HepG2 (cell line): ENCODE data around the gene MSI2. TPM values are rescaled to one million over a fixed set of nuclear protein-coding genes. Genes with fewer than 3 reads are reported as not detected.

Experiments used
- ATAC-seq: fragments of 200-7000 bp; cut with Tn5 transposase; 3 replicates; pipeline ENCODE4 v1.9.1; 2020; ENCODE audit warnings: mild to moderate bottlenecking, moderate library complexity
- BruUV-seq: library from RNA; stranded (reverse); fragments of 400-500 nt; replicated peaks from 2 replicates; lab custom pipeline; 2021; lab: Mats Ljungman, UMichigan
- CTCF ChIA-PET: fragments of 300-600 bp; formaldehyde crosslinking; extraction: SDS; loops from one replicate; lab custom pipeline; 2021; ENCODE audit warnings: low total read pairs, inconsistent platforms, low intra/inter-chr PET ratio; lab: Yijun Ruan, JAX
- POLR2A ChIA-PET: fragments of 350-600 bp; sonication (Branson Sonifier 250); formaldehyde crosslinking; loops from one replicate; lab custom pipeline; 2020; ENCODE audit warnings: antibody characterized with exemption, inconsistent platforms; lab: Yijun Ruan, JAX
- DNase-seq: peaks from one replicate; pipeline ENCODE4 v3.0.0-alpha.2; 2015; ENCODE audit warnings: low spot score
- FAIRE-seq: peaks from 3 replicates; lab custom pipeline; 2011; peaks lifted over from hg19 to GRCh38; lab: Jason Lieb, UNC
- H2AFZ ChIP-seq: one replicate; pipeline ENCODE4 v1.6.1; 2011; ENCODE audit warnings: low read length, inconsistent platforms
- H3K27ac ChIP-seq: fragments of 300-600 bp; 3 replicates; pipeline ENCODE4 v1.8.0; 2011; ENCODE audit warnings: mixed run types, mild to moderate bottlenecking, mixed read lengths, low read length, inconsistent platforms; ENCODE audit not compliant: insufficient read depth; ENCODE audit errors: extremely low read length
- H3K27me3 ChIP-seq, 2 experiments: fragments of 200-600 bp in 1 of 2; 2 replicates in 1 of 2; 3 replicates in 1 of 2; pipeline versions ENCODE4 v1.6.0 to v1.8.0; 2011; ENCODE audit warnings: low read length in 2 of 2, mild to moderate bottlenecking in 2 of 2, moderate library complexity in 2 of 2, inconsistent platforms in 1 of 2; ENCODE audit not compliant: insufficient read depth in 2 of 2, control insufficient read depth in 1 of 2
- H3K36me3 ChIP-seq, 2 experiments: fragments of 200-600 bp in 1 of 2; replicated peaks in 1 of 2; 2 replicates in 1 of 2; 3 replicates in 1 of 2; pipeline versions ENCODE4 v1.5.1 to v1.8.0; 2011; ENCODE audit warnings: low read length in 2 of 2, inconsistent platforms in 1 of 2; ENCODE audit not compliant: insufficient read depth in 2 of 2, control insufficient read depth in 1 of 2
- H3K4me1 ChIP-seq: 2 replicates; pipeline ENCODE4 v1.5.1; 2012; ENCODE audit warnings: low read length, inconsistent platforms; ENCODE audit not compliant: insufficient read depth
- H3K4me2 ChIP-seq: 2 replicates; pipeline ENCODE4 v1.6.0; 2011; ENCODE audit warnings: low read depth, low read length, inconsistent platforms
- H3K4me3 ChIP-seq, 3 experiments: fragments of 200-600 bp in 1 of 3; sonication (generic), shearing (Covaris generic) in 1 of 3; replicated peaks in 1 of 3; 2 replicates each; pipeline ENCODE4 v1.5.1; 2011 to 2016; ENCODE audit warnings: low read length in 3 of 3, inconsistent platforms in 2 of 3, low read depth in 2 of 3, mild to moderate bottlenecking in 2 of 3, control low read depth in 1 of 3, mixed read lengths in 1 of 3; ENCODE audit not compliant: insufficient read depth in 1 of 3
- H3K79me2 ChIP-seq: one replicate; pipeline ENCODE4 v1.6.1; 2011; ENCODE audit warnings: low read length, inconsistent platforms; ENCODE audit not compliant: insufficient read depth
- H3K9ac ChIP-seq: 2 replicates; pipeline ENCODE4 v1.6.0; 2011; ENCODE audit warnings: mild to moderate bottlenecking, low read depth, low read length, inconsistent platforms; ENCODE audit not compliant: insufficient read depth
- H3K9me3 ChIP-seq: 2 replicates; pipeline ENCODE4 v1.5.1; 2012; ENCODE audit warnings: mild to moderate bottlenecking, low read length
- H4K20me1 ChIP-seq: 2 replicates; pipeline ENCODE4 v1.6.0; 2011; ENCODE audit warnings: inconsistent platforms, mild to moderate bottlenecking, low read length, moderate library complexity; ENCODE audit not compliant: insufficient read depth
- ETV5 ChIP-seq: IDR thresholded peaks from 2 replicates; pipeline ENCODE4 v1.6.1; 2018; ENCODE audit warnings: missing biosample characterization, missing genetic modification reagents, inconsistent platforms, borderline replicate concordance
- KAT2B ChIP-seq: fragments of 150-350 bp; IDR thresholded peaks from 2 replicates; pipeline ENCODE4 v1.6.1; 2014; ENCODE audit warnings: low read depth, low read length, borderline replicate concordance
- MIXL1 ChIP-seq: IDR thresholded peaks from 2 replicates; pipeline ENCODE4 v1.6.1; 2016
- NR2F6 ChIP-seq, 2 experiments: IDR thresholded peaks; 2 replicates each; pipeline ENCODE4 v1.6.1; 2016; ENCODE audit warnings: antibody characterized with exemption in 1 of 2, mild to moderate bottlenecking in 1 of 2
- PBX3 ChIP-seq: sonication (generic); formaldehyde crosslinking; IDR thresholded peaks from 2 replicates; pipeline ENCODE4 v1.8.1; 2023; ENCODE audit warnings: missing genetic modification reagents, inconsistent platforms, borderline replicate concordance
- REL ChIP-seq: sonication (generic); formaldehyde crosslinking; conservative IDR thresholded peaks from 2 replicates; pipeline ENCODE4 v1.8.0; 2022; ENCODE audit warnings: mild to moderate bottlenecking, missing genetic modification reagents, moderate library complexity
- SAFB2 ChIP-seq: sonication (generic); formaldehyde crosslinking; IDR thresholded peaks from 2 replicates; pipeline ENCODE4 v1.5.1; 2020; ENCODE audit warnings: missing genetic modification reagents, low read depth, mild to moderate bottlenecking, borderline replicate concordance
- ZNF20 ChIP-seq: sonication (generic); formaldehyde crosslinking; IDR thresholded peaks from 2 replicates; pipeline ENCODE4 v1.4.0; 2020; ENCODE audit warnings: mild to moderate bottlenecking, moderate library complexity, missing genetic modification reagents
- ZNF230 ChIP-seq: sonication (generic); formaldehyde crosslinking; IDR thresholded peaks from 2 replicates; pipeline ENCODE4 v1.4.0; 2020; ENCODE audit warnings: mild to moderate bottlenecking, missing genetic modification reagents
- ZNF749 ChIP-seq: sonication (generic); formaldehyde crosslinking; IDR thresholded peaks from 2 replicates; pipeline ENCODE4 v1.8.0; 2022; ENCODE audit warnings: mild to moderate bottlenecking, missing genetic modification reagents, moderate library complexity, borderline replicate concordance
- ZNF841 ChIP-seq: sonication (generic); formaldehyde crosslinking; IDR thresholded peaks from 2 replicates; pipeline ENCODE4 v1.8.1; 2023; ENCODE audit warnings: missing genetic modification reagents, borderline replicate concordance
- WGBS: methylation state at CpG from one replicate; pipeline ENCODE4 v1.1.6; 2017; ENCODE audit warnings: low lambda C conversion rate; 5-methylcytosine and 5-hydroxymethylcytosine counted together
- in situ Hi-C: cut with HindIII; loops from 2 replicates; pipeline ENCODE4 v1.10.0; 2017; ENCODE audit warnings: low pct_unique_long_range_greater_than_20kb; ENCODE audit not compliant: extremely low pct_ligation_motif_present
- intact Hi-C: fragments of 100-400 bp; cut with micrococcal nuclease; formaldehyde crosslinking; loops from one replicate; pipeline ENCODE4 v1.10.0; 2022; ENCODE audit not compliant: unreplicated experiment
- polyA plus RNA-seq, 8 experiments: library from polyadenylated mRNA; depleted of rRNA in 3 of 8; stranded (reverse) in 7 of 8; unstranded in 1 of 8; fragments of >200 nt; fragmentation: Illumina TruSeq in 4 of 8; extraction: Trizol in 4 of 8; gene quantifications; 2 replicates each; pipeline versions ENCODE4 v1.2.1 to v1.2.3, GENCODE V29; 2011 to 2016; ENCODE audit warnings: low read depth in 4 of 8, missing spikeins in 1 of 8, mixed read lengths in 1 of 8; ENCODE audit not compliant: insufficient read depth in 1 of 8
- total RNA-seq, 5 experiments: library from RNA; depleted of rRNA; stranded (reverse); fragments of >200 nt; fragmentation: Illumina TruSeq; extraction: Trizol; gene quantifications; 2 replicates each; pipeline ENCODE4 v1.2.3, GENCODE V29; 2016; ENCODE audit warnings: low read depth in 1 of 5
- TF ChIP-seq, protein P1 (sequence below): sonication (generic); formaldehyde crosslinking; conservative IDR thresholded peaks from 2 replicates; pipeline ENCODE4 v1.8.0; 2022; ENCODE audit warnings: mild to moderate bottlenecking, moderate library complexity, missing genetic modification reagents
- TF ChIP-seq, protein P2 (sequence below): sonication (generic); formaldehyde crosslinking; IDR thresholded peaks from 2 replicates; pipeline ENCODE4 v1.4.0; 2020; ENCODE audit warnings: low read depth, mild to moderate bottlenecking, missing genetic modification reagents

The MSI2 gene
- total and polyA plus RNA-seq, 2 of the 13 experiments (the other 11 are each of a cell fraction or from before 2014, with no cell fraction given), result 77.5 to 78.4 TPM

DNA sequence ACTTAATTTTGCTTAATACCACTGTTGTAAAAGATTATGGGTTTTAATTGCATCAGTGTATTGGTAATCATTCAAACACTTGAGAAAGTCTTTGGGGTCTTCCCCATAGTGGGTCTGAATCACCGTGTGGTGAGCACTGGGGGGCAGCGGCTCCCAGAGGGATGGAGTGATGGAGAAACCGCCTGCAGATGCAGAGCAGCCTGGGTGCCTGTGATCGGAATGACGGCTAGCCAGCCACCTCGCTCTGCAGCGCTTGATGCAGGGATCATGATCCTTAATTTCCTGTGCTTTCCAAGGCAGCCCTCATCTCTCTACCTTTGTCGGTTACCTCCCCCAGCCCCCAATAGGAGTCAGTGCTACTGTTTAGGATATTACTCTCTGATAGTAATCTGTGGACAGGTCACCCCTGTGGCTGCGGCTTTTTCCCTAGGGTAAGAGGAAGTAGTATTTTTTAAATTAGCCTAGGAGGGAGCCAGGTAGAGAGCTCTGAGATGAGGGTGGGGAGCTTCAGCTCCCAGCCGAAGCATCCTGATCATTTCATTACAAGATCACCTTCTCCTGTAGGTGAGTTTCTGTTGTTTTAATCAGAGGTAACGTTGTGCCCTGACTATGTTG, 135.6 kb downstream of the MSI2 start:
- no TSS peak for BruUV-seq
- Histone ChIP-seq H4K20me1 (no peaks in the 10 kb centered on the region), H3K79me2 (peaks cover 13% of the 10 kb centered on the region), H3K27me3 (no peaks in the 10 kb centered on the region), H2AFZ (no peak overlapping the region), H3K4me1 (peaks cover 21% of the 10 kb centered on the region), H3K27ac (no peak overlapping the region), H3K9ac (no peak overlapping the region), H3K36me3 (peaks cover 5 to 9% of the 10 kb centered on the region in 2 experiments), H3K4me2 (no peak overlapping the region), H3K9me3 (peaks cover 10% of the 10 kb centered on the region), H3K4me3 (no peak overlapping the region)
- TF ChIP-seq MIXL1 (CRISPR knock-in tag), result no peak
- no peak for TF ChIP-seq REL
- DNase-seq, result no peak
- ATAC-seq, result no peak
- intact Hi-C loops (no loop called here), in situ Hi-C loops (no loop called here)
- CTCF ChIA-PET, result no interaction called here
- FAIRE-seq, result no peak
- POLR2A ChIA-PET, result interaction anchor here (0.6 kb wide), 1 partner anchor 135 kb away, joined by 3 read pairs; no protein-coding TSS in a partner anchor
- WGBS, result over 99% methylated on average over 11 of the region's 11 CpGs

DNA sequence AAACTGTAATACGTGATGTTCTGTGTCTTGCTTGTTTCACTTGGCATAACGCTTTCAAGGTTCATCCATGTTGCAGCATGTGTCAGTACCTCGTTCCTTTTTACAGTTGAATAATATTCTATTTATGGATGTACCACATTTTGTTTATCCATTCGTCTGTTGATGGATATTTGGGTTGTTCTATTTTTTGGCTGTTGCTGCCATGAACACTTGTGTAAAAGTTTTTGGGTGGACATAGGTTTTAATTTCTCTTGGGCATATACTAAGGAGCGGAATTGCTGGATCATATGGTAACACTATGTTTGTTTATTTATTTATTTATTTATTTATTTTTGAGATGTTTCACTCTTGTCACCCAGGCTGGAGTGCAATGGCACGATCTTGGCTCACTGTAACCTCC, 137.0 kb downstream of the MSI2 start:
- no peaks in the 10 kb centered on the region for H3K27me3 ChIP-seq
- ChIA-PET CTCF (no interaction called here), POLR2A (no interaction called here)
- BruUV-seq, result no TSS peak
- no peak overlapping the region for H3K4me3 ChIP-seq
- FAIRE-seq (no peak), DNase-seq (no peak), ATAC-seq (no peak)
- no peak overlapping the region for H3K4me2 ChIP-seq
- 98% methylated on average over 6 of the region's 6 CpGs for WGBS
- intact Hi-C loops, result no loop called here
- no peak overlapping the region for H3K9ac ChIP-seq
- in situ Hi-C loops, result no loop called here
- H3K4me1 ChIP-seq, result peaks cover 21% of the 10 kb centered on the region
- peaks cover 19% of the 10 kb centered on the region for H3K79me2 ChIP-seq
- peaks cover 6% of the 10 kb centered on the region; the same call in 1 of the 2 replicates for H3K9me3 ChIP-seq
- no peaks in the 10 kb centered on the region for H4K20me1 ChIP-seq
- peaks cover 10% of the 10 kb centered on the region in 2 experiments for H3K36me3 ChIP-seq
- no peak overlapping the region for H2AFZ ChIP-seq
- no peak overlapping the region for H3K27ac ChIP-seq
- TF ChIP-seq PBX3 (CRISPR knock-in tag), result no peak
- TF ChIP-seq SAFB2, result no peak
- no peak for TF ChIP-seq ZNF841 (CRISPR knock-in tag)
- no peak for TF ChIP-seq NR2F6 (IDR thresholded peaks at IDR 0.05)
- TF ChIP-seq NR2F6 (CRISPR knock-in tag; IDR thresholded peaks at IDR 0.05), result no peak
- TF ChIP-seq KAT2B, result no peak
- TF ChIP-seq, protein P1, sequence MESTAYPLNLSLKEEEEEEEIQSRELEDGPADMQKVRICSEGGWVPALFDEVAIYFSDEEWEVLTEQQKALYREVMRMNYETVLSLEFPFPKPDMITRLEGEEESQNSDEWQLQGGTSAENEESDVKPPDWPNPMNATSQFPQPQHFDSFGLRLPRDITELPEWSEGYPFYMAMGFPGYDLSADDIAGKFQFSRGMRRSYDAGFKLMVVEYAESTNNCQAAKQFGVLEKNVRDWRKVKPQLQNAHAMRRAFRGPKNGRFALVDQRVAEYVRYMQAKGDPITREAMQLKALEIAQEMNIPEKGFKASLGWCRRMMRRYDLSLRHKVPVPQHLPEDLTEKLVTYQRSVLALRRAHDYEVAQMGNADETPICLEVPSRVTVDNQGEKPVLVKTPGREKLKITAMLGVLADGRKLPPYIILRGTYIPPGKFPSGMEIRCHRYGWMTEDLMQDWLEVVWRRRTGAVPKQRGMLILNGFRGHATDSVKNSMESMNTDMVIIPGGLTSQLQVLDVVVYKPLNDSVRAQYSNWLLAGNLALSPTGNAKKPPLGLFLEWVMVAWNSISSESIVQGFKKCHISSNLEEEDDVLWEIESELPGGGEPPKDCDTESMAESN (CRISPR knock-in tag), result no peak
- TF ChIP-seq, protein P2, sequence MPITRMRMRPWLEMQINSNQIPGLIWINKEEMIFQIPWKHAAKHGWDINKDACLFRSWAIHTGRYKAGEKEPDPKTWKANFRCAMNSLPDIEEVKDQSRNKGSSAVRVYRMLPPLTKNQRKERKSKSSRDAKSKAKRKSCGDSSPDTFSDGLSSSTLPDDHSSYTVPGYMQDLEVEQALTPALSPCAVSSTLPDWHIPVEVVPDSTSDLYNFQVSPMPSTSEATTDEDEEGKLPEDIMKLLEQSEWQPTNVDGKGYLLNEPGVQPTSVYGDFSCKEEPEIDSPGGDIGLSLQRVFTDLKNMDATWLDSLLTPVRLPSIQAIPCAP (CRISPR knock-in tag), result no peak
- TF ChIP-seq ZNF20 (CRISPR knock-in tag), result no peak
- no peak for TF ChIP-seq ZNF749 (CRISPR knock-in tag)
- TF ChIP-seq ZNF230 (CRISPR knock-in tag), result no peak
- TF ChIP-seq ETV5 (CRISPR knock-in tag), result no peak
